HG03060 (cell line): ENCODE results near the gene HDAC4.

Experiments used
- ATAC-seq: cut with Tn5 transposase; IDR thresholded peaks from one replicate; pipeline ENCODE4 v1.9.1; 2021; ENCODE audit warnings: low read depth, moderate number of reproducible peaks; ENCODE audit not compliant: unreplicated experiment

Gene HDAC4

GRCh38 chr2:239138610-239139009, 262.2 kb downstream of the HDAC4 start:
- ATAC-seq = no peak

GRCh38 chr2:239137898-239138283, 262.9 kb downstream of the HDAC4 start:
- ATAC-seq = no peak

GRCh38 chr2:239137165-239137897, 263.5 kb downstream of the HDAC4 start:
- ATAC-seq = no peak

- no peak for ATAC-seq
These were observed 264.1 kb downstream of the HDAC4 start for GRCh38 chr2:239136762-239137161.

GRCh38 chr2:239136203-239136602, 264.6 kb downstream of the HDAC4 start:
- ATAC-seq = no peak

- no peak for ATAC-seq
These were observed 265.3 kb downstream of the HDAC4 start for GRCh38 chr2:239135531-239135930.

GRCh38 chr2:239133945-239134570, 266.8 kb downstream of the HDAC4 start:
- no peak for ATAC-seq

GRCh38 chr2:239132786-239133185, 268.0 kb downstream of the HDAC4 start:
- ATAC-seq = no peak

GRCh38 chr2:239132156-239132709, 268.6 kb downstream of the HDAC4 start:
- ATAC-seq = no peak

GRCh38 chr2:239131521-239131920, 269.3 kb downstream of the HDAC4 start:
- ATAC-seq = no peak

GRCh38 chr2:239130786-239131325, 270.0 kb downstream of the HDAC4 start:
- no peak for ATAC-seq

GRCh38 chr2:239130041-239130440, 270.8 kb downstream of the HDAC4 start:
- no peak for ATAC-seq

- no peak for ATAC-seq
These were observed 271.5 kb downstream of the HDAC4 start for GRCh38 chr2:239129147-239129920.

- ATAC-seq = no peak
These were observed 272.1 kb downstream of the HDAC4 start for GRCh38 chr2:239128706-239129105.

- no peak for ATAC-seq
These were observed 273.3 kb downstream of the HDAC4 start for GRCh38 chr2:239127513-239127912.

- no peak for ATAC-seq
These were observed 274.8 kb downstream of the HDAC4 start for GRCh38 chr2:239125726-239126675.

- no peak for ATAC-seq
These were observed 276.5 kb downstream of the HDAC4 start for GRCh38 chr2:239124152-239124899.

GRCh38 chr2:239122421-239123110, 278.3 kb downstream of the HDAC4 start:
- ATAC-seq = no peak

- ATAC-seq = no peak
These were observed 279.2 kb downstream of the HDAC4 start for GRCh38 chr2:239121600-239122012.
